Right ventricle myocardium inferior (tissue), 1 donor: Measurements from ENCODE around the gene DOCK8. TPM values are rescaled to one million over a fixed set of nuclear protein-coding genes. Genes with fewer than 3 reads are reported as not detected.
A peak's percentile ranks its signal among the peaks of the same experiment; 100 is the strongest.

ENCODE experiments used
- ATAC-seq: fragments of 200-7000 bp; cut with Tn5 transposase; one replicate; pipeline ENCODE4 v1.9.1; 2020; ENCODE audit warnings: mild to moderate bottlenecking, moderate library complexity
- DNase-seq: peaks from one replicate; pipeline ENCODE4 v3.0.0; 2021; ENCODE audit errors: missing footprints
- intact Hi-C: fragments of 100-400 bp; cut with DNase I; formaldehyde crosslinking; loops from one replicate; pipeline ENCODE4 v1.11.0; 2022
- total RNA-seq: library from RNA; stranded (reverse); fragmentation: NEBNext Ultra II Directional; extraction: Animal tissue kit (Norgen Biotek cat#: 25700); gene quantifications from one replicate; pipeline ENCODE4 v1.2.1, GENCODE V29; 2021
- donor health status: DM: no; HTN: yes; CAD: no; lungs with severe emphysema.

DOCK8 gene
- total RNA-seq, 1 donor from 2014 or later, result 6.1 TPM

DNA sequence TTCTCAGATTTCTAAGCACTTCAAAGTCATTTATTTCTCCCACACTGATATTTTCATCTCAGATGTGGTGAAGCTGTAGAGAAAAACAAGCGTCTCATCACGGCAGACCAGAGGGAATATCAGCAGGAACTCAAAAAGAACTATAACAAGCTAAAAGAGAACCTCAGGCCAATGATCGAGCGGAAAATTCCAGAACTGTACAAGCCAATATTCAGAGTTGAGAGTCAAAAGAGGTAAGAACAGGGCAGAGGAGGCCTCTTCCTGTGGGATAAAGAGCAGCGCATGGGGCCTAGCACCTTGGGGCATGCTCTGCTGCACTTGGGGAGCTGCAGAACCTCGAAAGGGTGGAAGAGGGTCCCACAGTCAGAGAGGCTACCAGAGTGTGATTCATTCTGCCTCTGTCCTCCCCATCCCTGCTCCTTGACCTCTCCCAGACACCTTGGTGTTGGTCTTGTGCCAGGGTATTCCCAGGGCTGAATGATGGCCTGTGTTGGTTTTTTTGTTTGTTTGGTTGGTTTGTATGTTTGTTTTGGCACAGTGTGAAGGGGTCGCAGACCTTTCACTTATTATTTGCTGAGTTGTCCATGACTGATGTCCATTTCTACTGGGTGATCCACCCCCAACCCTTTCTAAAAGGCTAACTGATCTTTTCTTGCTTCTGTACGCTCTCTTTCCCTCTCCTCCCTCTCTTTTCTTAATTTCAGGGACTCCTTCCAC is 248.9 kb downstream of the DOCK8 start:
- ATAC-seq (no peak), DNase-seq (no peak)
- intact Hi-C loops, result no loop called here

DNA sequence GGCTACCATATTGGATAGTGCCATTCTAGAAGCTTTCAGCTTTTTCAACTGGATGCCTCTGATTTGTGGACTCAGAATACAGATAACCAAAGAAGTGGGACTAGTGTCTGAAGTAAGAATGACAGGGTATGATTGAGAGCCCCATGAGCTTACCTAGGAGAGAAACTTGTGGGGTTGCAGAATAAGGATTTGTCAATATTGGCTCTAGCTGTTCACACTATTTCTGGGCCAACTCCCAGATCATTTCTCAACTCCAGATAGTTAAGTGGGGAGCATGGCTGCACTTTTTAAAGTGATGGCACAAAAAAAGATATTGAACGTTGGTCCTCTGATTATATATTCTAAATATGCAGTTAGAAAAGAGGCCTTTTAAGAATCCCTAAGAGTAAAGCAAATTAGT is 252.1 kb downstream of the DOCK8 start:
- ATAC-seq, result no peak
- intact Hi-C loops, result loop anchor here (5.0 kb wide), 1 partner anchor 81 kb away; no protein-coding TSS in a partner anchor
- no peak for DNase-seq

DNA sequence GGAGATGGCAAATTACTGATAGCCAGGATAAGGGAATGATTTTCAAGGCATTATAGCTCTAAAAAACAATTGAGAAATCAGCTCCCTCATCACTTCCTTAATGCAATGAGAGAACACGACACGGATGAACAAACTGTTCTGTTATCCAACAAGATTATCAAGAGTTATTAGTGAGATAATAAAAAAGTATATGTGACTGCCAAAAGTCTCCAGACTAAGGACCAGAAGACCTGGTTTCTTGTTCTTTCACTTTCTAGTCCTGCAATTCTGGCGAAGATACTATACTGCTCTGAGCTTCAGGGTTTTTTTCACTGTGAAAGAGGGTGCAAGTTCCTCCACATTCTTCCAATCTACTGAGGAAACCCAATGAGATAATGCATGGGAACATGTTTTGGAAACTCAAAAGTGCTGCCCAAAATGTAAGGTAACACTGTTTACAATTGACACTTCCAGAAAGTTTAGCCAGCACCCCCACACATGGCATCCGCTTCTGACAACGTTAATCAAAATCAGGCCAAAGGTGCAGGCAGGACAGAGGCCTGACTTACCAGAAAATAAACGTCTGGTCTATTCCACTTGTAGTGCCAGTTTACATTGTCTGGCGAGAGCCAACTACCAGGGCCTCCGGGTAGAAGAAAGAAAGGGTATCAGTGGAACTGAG is 254.2 kb downstream of the DOCK8 start:
- DNase-seq, result no peak
- ATAC-seq, result no peak
- intact Hi-C loops, result loop anchor here (5.0 kb wide), 1 partner anchor 78 kb away; no protein-coding TSS in a partner anchor

DNA sequence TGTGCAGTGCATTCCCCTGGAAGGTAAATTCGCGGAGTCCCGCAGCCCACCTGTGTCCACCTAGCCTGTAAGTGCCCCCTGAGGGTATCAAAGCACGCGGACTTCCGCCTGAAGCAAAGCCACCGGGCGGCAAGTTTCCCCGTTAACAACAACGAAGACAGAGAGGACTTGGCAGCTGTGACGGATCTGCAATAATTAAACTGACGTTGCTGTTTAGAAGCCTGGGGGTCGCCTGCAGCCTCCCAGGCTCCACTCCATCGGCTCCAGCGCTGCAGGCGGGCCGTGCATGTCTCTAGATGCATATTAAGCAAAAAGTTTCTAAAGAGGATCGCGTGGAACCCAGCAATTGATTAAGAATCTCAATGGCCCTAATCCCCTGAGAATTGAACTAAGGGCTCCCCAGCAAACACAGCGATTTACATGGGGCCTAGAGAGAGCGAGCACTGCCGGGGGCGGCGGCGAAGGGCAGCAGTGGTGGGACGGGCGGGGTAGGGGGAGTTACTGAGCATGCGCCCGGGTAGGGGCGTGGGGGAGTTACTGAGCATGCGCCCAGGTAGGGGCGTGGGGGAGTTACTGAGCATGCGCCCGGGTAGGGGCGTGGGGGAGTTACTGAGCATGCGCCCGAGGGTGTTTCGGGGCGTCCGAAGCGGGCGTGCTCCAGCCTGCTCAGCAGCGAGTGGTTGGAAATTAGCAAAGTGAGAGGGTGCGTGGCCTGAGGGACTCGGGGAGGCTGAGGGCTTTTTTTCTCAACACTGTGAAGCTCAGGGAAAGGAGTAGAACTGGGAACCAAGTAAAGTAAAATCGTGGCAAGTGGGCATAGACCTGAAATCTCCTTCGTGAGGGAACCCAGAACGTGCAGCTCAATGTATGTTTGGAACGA is 255.2 kb downstream of the DOCK8 start:
- peak; percentile 99 for ATAC-seq
- DNase-seq, result peak; percentile 93
- intact Hi-C loops, result loop anchor here (1.0 to 5.0 kb wide), 3 partner anchors 34 to 77 kb away; partner anchors contain the start of gene KANK1

DNA sequence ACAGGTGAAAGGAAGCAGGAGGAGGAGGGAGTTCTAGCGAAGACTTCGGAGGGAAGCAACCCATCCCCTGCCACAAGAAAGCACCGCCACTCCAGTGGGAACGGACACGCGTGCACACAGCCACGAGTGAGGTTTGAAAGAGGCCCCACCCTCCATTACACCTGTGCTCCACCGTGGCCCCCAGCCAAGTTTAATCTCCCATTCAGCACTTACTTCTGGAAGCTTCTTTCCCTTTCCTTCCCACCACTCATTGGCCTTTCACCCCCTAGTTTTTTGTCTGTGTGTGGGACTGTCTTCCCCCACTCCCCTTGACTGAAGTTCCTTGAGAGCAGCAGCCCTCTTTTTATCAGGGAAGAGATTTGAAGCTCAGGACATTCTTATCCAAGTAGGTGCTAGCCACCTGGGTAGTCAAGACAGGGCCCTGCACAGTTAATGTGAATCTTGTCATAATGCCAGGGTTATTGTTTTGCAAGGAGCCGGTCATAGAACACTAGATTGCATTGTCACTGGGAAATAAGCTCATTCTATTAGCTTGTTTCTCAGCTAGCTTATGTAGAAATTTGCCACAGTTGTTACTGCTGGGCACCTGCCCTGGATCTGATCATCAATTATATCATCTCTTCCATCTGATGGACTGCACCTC is 256.0 kb downstream of the DOCK8 start:
- ATAC-seq, result peak; percentile 9
- intact Hi-C loops, result loop anchor here (1.0 to 5.0 kb wide), 2 partner anchors 34 to 52 kb away; partner anchors contain the start of gene KANK1
- DNase-seq, result peak; percentile 59

DNA sequence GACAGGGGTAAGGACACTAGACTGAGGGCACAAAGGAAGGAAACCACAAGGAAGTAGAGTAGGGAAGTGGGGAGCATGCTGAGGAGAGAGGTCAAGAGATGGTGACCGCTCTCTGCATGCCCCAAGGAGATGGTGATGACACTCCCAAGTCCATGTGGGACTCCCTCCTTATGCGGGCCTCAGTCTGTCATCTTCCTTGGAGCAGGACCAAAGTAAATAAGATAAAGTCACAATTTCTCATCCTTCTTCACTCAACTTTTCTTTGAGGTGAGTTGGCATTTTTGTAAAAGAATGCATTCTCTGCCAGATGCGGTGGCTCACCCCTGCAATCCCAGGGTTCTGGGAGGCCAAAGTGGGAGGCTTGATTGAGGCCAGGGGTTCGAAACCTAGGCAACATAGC is 256.7 kb downstream of the DOCK8 start:
- ATAC-seq (no peak), DNase-seq (no peak)
- intact Hi-C loops, result loop anchor here (5.0 kb wide), 1 partner anchor 51 kb away; no protein-coding TSS in a partner anchor

DNA sequence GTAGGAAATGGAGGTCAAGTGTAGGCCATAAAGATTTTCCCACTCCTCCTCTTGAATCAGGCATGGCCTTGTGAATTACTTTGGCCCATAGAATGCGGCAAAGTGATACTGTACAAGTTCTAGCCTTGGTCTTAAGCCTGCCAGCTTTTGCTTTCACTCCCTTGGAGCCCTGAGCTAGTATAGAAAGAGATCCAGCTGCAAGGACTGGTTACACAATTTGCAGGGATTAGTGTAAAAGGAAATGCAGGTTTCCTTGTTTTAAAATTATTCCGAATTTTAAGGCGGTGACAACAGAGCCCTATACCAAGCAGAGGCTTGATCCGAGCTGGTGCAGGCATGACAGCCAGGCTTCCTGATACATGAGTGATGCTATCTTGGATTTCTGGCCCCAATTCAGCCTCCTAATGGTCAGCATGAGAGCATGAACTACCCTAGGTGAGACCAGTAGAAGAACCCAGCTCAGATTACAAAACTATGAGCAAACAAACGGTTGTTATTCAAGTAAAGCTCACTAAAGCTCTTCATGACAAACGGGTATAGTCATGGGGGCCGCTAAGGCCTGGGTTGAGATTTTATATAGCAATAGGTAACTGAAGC is 257.9 kb downstream of the DOCK8 start:
- ATAC-seq, result no peak
- intact Hi-C loops, result loop anchor here (5.0 kb wide), 1 partner anchor 50 kb away; no protein-coding TSS in a partner anchor
- DNase-seq, result no peak

DNA sequence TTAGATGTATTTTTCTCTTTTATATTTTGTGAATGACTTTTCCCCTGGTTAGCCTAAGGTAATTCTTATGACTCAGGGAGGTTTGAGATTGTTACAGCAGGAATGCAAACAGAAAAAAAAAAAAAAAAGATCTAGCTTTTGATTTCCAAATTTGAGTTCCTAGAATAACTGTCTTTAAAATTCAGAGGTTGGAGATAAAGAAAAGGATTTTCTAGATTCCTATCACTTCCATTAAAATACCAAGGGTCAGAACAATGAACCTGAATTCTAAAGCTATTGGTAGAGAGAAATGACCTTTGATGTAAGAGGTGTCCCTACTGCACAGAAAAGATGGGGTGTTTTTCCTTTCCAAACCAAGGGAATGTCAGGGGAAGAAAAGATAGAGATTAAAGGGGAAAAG is 262.5 kb downstream of the DOCK8 start:
- intact Hi-C loops, result no loop called here
- ATAC-seq, result no peak
- no peak for DNase-seq

DNA sequence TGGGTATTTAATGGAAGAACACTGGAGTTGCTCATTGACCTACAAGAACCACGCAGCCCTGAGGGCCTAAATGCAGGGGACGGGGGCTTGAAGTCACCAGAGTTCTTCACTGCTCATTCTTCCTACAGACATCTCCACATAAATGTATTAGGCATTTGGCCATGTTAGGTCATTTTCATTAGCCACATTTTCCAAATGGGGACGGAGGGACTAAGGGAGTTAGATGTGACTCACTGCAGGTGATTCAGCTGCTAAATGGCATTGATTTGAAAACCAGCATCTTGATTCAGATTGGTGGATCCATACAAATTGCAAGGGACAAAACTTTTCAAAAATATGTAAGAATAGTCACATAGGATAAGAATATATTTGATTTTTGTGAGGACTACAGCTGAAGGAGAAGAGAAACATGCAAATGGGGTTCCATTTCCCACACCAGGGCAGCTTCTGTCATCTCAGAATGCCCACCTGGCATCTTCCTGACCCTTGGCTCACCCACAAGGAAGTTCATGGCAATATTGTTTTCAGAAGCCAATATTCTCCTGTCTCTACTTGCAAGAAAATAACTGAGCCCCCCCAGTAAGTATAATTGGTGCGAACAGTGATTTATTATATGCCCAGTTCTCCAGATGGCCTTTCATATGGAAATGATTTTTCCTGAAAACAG is 264.8 kb downstream of the DOCK8 start:
- intact Hi-C loops, result no loop called here
- no peak for DNase-seq
- ATAC-seq, result no peak

DNA sequence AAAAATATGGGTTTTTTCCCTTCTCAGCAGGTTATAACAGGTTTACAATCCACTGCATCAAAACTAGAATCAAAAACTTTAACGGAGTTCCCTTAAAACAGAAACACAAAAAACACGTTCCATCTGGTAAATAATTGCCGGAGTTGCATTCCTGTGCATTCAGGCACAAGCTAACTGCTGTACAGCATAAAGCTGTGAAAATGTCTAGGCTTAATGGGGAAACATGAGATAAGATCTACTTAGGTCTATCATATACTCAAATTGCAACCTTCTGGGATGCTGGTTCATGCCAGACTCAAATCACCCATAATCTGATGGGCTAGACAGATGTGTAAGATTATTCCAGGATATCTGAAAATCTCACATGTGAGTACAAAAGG is 265.3 kb downstream of the DOCK8 start:
- ATAC-seq (no peak), DNase-seq (no peak)
- intact Hi-C loops, result loop anchor here (5.0 kb wide), 1 partner anchor 43 kb away; no protein-coding TSS in a partner anchor

DNA sequence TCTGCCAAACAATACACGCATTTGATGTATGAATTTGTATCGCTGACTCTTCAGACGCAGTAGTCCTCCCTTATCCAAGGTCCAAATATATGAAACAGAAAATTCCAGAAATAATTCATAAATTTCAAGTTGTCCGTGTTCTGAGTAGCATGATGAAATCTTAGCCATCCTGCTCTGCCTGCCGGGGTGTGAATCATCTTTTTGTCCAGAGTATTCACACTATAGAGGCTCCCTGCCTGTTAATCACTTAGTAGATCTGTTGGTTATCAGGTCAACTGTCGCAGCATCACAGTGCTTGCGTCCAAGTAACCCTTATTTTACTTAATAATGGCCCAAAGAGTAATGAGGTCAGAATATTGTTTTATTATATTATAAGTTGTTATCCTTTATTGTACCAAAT is 268.1 kb downstream of the DOCK8 start:
- DNase-seq, result no peak
- ATAC-seq, result no peak
- intact Hi-C loops, result loop anchor here (5.0 kb wide), 1 partner anchor 45 kb away; no protein-coding TSS in a partner anchor

DNA sequence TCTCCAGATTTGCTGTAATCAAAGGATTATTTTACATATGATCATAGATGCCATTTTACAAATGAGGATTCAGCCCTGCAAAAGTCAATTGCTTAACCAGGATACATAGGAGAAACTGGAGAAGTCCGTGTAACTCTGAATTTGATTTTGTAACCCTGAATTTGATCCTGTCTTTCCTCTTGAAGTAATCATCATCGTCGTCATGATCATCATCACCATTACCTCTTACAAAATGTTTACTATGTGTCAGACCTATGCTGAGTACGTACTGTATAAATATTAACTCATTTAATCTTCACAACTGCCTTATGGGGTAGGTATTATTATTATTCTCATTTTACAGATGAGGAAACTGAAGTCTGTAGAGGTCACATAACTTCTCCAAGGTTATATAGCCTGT is 271.5 kb downstream of the DOCK8 start:
- ATAC-seq, result no peak
- intact Hi-C loops, result no loop called here
- DNase-seq, result no peak

DNA sequence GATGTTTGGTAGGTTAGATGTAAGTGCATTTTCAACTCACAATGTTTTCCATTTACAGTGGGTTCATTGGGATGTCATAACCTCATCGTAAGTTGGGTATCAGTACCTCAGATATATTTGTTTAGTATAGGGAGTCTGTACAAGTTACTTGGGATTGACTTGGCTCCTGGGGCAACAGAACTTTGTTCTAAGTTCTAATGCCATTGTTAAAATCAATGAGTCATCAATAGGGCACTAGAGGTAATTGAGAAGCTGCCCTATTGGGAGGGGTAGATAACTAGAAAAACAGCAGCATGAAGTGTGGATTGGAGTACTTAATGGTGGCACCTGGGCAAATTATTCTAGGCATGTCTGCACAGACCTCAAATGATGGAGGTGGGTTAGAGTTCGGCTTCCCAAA is 272.8 kb downstream of the DOCK8 start:
- DNase-seq, result no peak
- no peak for ATAC-seq
- intact Hi-C loops, result no loop called here

DNA sequence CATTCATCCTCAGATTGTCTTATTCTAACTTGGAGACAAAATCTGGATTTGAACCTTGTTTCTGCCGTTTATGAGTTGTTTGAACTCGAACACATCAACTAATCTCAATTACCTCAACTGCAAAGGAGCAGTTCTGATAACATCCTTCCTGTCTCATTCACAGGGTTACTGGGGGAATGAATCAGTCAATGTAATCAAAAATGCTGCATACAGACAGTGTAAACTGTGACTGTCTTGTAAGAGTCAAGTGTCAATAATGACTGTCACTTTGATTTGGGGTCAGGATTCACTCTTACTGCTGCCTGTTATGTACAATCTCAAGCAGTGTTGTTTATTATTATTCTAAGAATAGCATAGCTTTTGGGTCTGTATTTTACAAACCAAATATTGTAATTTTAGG is 273.8 kb downstream of the DOCK8 start:
- intact Hi-C loops, result no loop called here
- ATAC-seq, result no peak
- no peak for DNase-seq

DNA sequence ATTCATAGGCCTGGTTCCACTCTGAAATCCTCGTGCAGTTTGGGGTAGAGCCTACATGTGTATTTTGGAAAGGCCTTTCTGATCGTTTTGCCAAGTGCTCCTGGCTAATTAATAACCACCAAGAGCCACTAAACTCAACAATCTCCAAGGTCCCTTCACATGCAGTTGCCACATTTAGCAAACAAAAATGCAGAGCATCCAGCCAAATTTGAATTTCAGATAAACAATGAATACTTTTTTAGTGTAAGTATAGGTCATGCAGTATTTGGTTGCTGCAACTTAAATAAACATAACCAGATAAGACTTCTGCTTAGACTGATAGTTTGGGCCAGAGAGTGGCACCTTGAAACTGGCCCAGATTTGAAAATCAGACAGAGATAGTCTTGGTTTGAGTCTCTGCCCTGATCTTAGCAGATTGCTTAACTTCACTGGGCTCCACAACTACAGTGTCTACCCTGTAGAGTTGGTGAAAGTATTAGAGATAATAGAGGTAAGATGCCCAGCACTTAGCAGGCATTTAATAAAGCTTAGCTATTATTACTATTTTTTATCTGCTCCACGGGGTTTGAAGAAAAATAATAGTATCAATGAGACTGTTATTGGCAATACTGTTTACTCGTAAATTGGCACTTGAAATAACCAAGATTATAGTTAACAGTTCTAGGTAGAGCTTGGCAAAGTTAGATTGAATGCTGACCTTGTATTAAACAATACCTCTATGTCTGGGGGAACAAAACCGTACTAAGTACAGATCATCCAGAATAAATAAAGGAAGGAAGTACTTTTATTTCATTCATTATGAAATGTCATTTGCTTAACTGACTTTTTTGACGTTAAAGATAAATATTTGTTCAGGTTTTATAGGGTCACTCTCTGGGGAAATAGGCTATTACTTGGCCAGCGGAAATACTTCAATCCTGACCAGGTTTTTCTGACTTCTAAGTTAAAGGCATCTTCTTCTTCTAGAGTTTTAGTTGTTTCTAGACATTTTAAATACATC is 274.8 kb downstream of the DOCK8 start:
- DNase-seq, result no peak
- intact Hi-C loops, result no loop called here
- no peak for ATAC-seq

DNA sequence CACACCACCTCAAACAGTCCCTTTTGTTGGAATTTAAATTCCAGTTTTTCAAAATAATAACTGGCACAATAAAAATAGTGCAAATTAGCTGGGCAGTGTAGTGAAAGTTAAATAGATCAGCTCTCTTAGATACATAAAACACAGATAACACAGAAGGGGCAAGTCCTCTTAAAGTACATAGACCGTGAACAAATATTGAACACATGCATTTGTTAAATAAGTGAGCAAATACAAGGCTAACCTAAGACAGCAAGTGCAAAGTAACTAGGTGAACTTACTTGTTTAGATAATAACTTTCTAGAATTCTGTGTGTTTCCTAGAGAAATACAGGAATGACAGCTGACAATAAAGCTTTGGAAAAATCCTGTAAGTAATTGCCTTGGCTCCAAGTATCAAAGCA is 280.1 kb downstream of the DOCK8 start:
- no peak for ATAC-seq
- intact Hi-C loops, result no loop called here
- DNase-seq, result no peak

DNA sequence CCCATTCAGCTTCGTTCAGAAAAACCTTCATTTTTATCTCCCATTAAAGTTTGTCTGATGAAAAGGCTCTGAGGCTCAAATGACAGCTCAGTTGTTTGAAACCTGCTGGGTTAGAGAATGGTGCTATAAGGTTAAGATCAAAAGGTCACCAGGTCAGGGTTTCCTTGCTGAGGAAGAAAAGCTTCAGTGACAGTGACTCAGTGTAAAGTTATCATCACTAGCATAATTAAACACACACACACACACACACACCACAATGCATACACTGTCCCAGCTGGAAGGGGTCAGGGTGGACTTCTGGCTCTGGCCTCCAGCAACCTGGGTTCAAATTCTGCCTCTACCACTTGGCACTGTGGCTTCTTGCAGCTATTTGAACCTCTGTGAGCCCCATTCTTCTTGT is 281.1 kb downstream of the DOCK8 start:
- intact Hi-C loops, result no loop called here

More for the DNA sequence above, 281.1 kb downstream of the DOCK8 start:
- no peak for ATAC-seq
- DNase-seq, result no peak
